Measurements from ENCODE around the gene GSE1.

Gene GSE1

DNA sequence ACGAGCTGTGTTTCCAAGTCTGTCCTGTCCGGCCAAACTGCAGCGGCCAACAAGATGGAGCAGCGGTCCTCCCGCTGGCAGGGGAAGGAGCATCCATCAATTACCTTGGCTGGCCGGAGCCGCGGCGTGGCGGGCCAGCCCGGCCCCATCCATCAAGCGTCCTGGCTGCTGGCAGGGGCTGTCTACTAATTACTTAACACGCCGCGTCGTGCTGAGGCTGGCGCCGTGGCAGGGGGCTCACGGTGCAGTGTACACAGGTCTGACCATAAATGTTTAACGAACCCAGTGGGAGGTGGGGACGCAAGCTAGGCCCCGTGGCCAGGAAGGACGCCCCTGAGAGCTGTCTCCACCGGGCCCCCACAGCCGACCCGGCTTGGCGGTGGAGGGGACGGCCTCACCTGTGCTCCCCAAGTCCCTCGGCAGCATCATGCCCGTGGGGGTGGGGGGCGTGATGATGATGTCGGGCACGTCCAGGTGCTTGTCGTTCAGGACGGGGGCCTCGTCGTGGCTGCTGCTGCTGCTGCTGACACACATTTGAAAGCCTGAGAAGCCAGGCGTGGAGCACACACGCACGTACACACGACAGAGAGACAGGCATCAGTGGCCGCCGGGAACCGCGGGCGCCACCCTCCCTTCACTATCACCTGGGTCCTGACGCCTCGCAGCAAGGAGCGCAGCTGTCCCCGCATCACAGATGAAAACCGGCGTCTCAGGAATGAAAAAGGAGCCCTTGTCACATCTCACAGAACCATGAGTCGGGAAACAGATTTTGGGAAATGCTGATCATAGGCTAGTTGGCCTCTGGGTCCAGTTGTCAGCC lies 96.9 kb downstream of the GSE1 start:
- Histone ChIP-seq H3K4me1 (ENCODE audit: control insufficient read depth, insufficient read depth, low read length) (no peaks in the 10 kb centered on the region), H3K9ac (ENCODE audit: low read depth, low read length) (no peak overlapping the region), H3K4me3 (ENCODE audit: low read depth, low read length) (no peak overlapping the region), H3K36me3 (ENCODE audit: control insufficient read depth, insufficient read depth, low read length) (no peaks in the 10 kb centered on the region), H3K27me3 (ENCODE audit: control insufficient read depth, insufficient read depth, low read length) (no peaks in the 10 kb centered on the region), H3K9me3 (ENCODE audit: control insufficient read depth, insufficient read depth, low read length) (no peaks in the 10 kb centered on the region)

- H3K9ac ChIP-seq (ENCODE audit: low read depth, low read length): no peak overlapping the region
- H3K4me3 ChIP-seq (ENCODE audit: low read depth, low read length): no peak overlapping the region
- no peaks in the 10 kb centered on the region for H3K27me3 ChIP-seq (ENCODE audit: control insufficient read depth, insufficient read depth, low read length)
- peaks cover 3% of the 10 kb centered on the region for H3K4me1 ChIP-seq (ENCODE audit: control insufficient read depth, insufficient read depth, low read length)
- no peaks in the 10 kb centered on the region for H3K36me3 ChIP-seq (ENCODE audit: control insufficient read depth, insufficient read depth, low read length)
- no peaks in the 10 kb centered on the region for H3K9me3 ChIP-seq (ENCODE audit: control insufficient read depth, insufficient read depth, low read length)
Observed at GRCh38 chr16:85710732-85711131, 97.6 kb downstream of the GSE1 start.

- Histone ChIP-seq H3K27me3 (ENCODE audit: control insufficient read depth, insufficient read depth, low read length) (no peaks in the 10 kb centered on the region), H3K4me3 (ENCODE audit: low read depth, low read length) (no peak overlapping the region), H3K4me1 (ENCODE audit: control insufficient read depth, insufficient read depth, low read length) (peaks cover 6% of the 10 kb centered on the region), H3K36me3 (ENCODE audit: control insufficient read depth, insufficient read depth, low read length) (no peaks in the 10 kb centered on the region), H3K9me3 (ENCODE audit: control insufficient read depth, insufficient read depth, low read length) (no peaks in the 10 kb centered on the region), H3K9ac (ENCODE audit: low read depth, low read length) (no peak overlapping the region)
Observed at GRCh38 chr16:85711982-85712587, 99.0 kb downstream of the GSE1 start.

DNA sequence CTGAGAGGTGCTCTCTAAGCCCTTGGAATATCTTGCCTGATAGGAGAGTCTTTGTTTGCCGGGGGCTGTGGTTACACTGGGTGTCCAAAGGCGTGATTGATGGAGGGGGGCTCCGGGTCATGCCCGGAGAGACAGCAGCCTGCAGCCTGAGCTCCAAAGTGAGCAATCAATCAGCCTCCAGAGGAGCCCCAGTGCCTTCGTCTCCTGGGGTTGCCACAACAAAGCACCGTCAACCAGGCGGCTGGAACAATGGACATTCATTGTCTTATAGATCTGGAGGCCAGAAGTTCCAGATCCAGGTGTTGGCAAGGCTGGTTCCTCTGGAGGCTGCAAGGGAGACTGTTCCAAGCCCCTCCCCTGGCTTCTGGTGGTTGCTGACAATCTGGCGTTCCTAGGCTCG lies 99.7 kb downstream of the GSE1 start:
- Histone ChIP-seq H3K9ac (ENCODE audit: low read depth, low read length) (no peak overlapping the region), H3K9me3 (ENCODE audit: control insufficient read depth, insufficient read depth, low read length) (no peaks in the 10 kb centered on the region), H3K4me1 (ENCODE audit: control insufficient read depth, insufficient read depth, low read length) (peaks cover 6% of the 10 kb centered on the region), H3K36me3 (ENCODE audit: control insufficient read depth, insufficient read depth, low read length) (no peaks in the 10 kb centered on the region), H3K4me3 (ENCODE audit: low read depth, low read length) (no peak overlapping the region), H3K27me3 (ENCODE audit: control insufficient read depth, insufficient read depth, low read length) (no peaks in the 10 kb centered on the region)

GRCh38 chr16:85715169-85716021 lies 102.3 kb downstream of the GSE1 start:
- no peak overlapping the region for H3K9ac ChIP-seq (ENCODE audit: low read depth, low read length)
- H3K27me3 ChIP-seq (ENCODE audit: control insufficient read depth, insufficient read depth, low read length): no peaks in the 10 kb centered on the region
- H3K4me1 ChIP-seq (ENCODE audit: control insufficient read depth, insufficient read depth, low read length): peaks cover 6% of the 10 kb centered on the region
- H3K9me3 ChIP-seq (ENCODE audit: control insufficient read depth, insufficient read depth, low read length): no peaks in the 10 kb centered on the region
- H3K36me3 ChIP-seq (ENCODE audit: control insufficient read depth, insufficient read depth, low read length): no peaks in the 10 kb centered on the region
- no peak overlapping the region for H3K4me3 ChIP-seq (ENCODE audit: low read depth, low read length)

DNA sequence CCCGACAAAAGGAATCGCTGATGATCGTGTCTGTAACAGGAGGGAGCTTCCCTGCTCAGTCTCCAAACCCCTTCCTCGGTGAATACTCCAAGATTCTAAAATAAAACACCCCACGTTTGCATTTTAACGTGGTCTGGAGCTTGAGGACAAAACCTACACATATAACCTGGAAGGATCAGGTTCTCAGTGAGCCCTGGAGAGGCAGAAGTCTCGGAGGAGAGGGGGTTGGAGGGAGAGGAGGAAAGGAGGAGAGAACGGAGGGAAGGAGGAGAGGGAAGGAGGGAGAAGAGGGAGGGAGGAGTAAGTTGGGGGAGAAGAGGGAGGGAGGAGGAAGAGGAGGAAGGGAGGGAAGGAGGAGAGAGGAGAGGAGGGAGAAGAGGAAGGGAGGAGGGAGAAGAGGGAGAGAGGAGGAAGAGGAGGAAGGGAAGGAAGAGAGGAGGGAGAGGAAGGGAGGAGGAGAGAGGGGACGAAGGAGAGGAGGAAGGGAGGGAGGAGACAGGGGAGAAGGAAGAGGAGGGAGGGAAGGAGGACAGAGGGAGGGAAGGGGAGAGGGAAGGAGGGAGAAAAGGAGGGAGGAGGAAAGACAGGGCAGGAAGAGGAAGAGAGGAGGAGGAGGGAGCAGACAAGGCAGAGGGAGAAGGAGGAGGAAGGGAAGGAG lies 103.0 kb downstream of the GSE1 start:
- Histone ChIP-seq H3K9ac (ENCODE audit: low read depth, low read length) (no peak overlapping the region), H3K4me3 (ENCODE audit: low read depth, low read length) (no peak overlapping the region), H3K36me3 (ENCODE audit: control insufficient read depth, insufficient read depth, low read length) (no peaks in the 10 kb centered on the region), H3K27me3 (ENCODE audit: control insufficient read depth, insufficient read depth, low read length) (no peaks in the 10 kb centered on the region), H3K9me3 (ENCODE audit: control insufficient read depth, insufficient read depth, low read length) (no peaks in the 10 kb centered on the region), H3K4me1 (ENCODE audit: control insufficient read depth, insufficient read depth, low read length) (peaks cover 6% of the 10 kb centered on the region)

GRCh38 chr16:85716680-85717038 lies 103.5 kb downstream of the GSE1 start:
- Histone ChIP-seq H3K36me3 (ENCODE audit: control insufficient read depth, insufficient read depth, low read length) (no peaks in the 10 kb centered on the region), H3K4me1 (ENCODE audit: control insufficient read depth, insufficient read depth, low read length) (peaks cover 6% of the 10 kb centered on the region), H3K9me3 (ENCODE audit: control insufficient read depth, insufficient read depth, low read length) (no peaks in the 10 kb centered on the region), H3K27me3 (ENCODE audit: control insufficient read depth, insufficient read depth, low read length) (no peaks in the 10 kb centered on the region), H3K9ac (ENCODE audit: low read depth, low read length) (no peak overlapping the region), H3K4me3 (ENCODE audit: low read depth, low read length) (no peak overlapping the region)

GRCh38 chr16:85717393-85718152 lies 104.5 kb downstream of the GSE1 start:
- H3K9me3 ChIP-seq (ENCODE audit: control insufficient read depth, insufficient read depth, low read length): no peaks in the 10 kb centered on the region
- no peaks in the 10 kb centered on the region for H3K36me3 ChIP-seq (ENCODE audit: control insufficient read depth, insufficient read depth, low read length)
- H3K4me1 ChIP-seq (ENCODE audit: control insufficient read depth, insufficient read depth, low read length): peaks cover 6% of the 10 kb centered on the region
- H3K27me3 ChIP-seq (ENCODE audit: control insufficient read depth, insufficient read depth, low read length): no peaks in the 10 kb centered on the region
- H3K4me3 ChIP-seq (ENCODE audit: low read depth, low read length): no peak overlapping the region
- no peak overlapping the region for H3K9ac ChIP-seq (ENCODE audit: low read depth, low read length)

DNA sequence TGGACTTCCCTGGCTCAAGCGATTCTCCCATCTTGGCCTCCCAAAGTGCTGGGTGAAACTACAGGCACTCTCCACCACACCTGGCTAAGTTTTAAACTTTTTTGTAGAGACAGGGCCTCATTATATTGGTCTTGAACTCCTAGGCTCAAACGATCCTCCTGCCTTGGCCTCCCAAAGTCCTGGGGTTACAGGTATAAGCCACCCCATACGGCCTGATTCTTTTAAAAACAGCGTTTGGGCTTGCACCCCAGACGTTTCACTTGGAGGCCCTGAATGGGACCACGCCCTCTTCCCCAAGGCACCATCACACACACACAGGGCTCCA lies 105.0 kb downstream of the GSE1 start:
- Histone ChIP-seq H3K9me3 (ENCODE audit: control insufficient read depth, insufficient read depth, low read length) (no peaks in the 10 kb centered on the region), H3K36me3 (ENCODE audit: control insufficient read depth, insufficient read depth, low read length) (no peaks in the 10 kb centered on the region), H3K4me3 (ENCODE audit: low read depth, low read length) (no peak overlapping the region), H3K4me1 (ENCODE audit: control insufficient read depth, insufficient read depth, low read length) (peaks cover 6% of the 10 kb centered on the region), H3K9ac (ENCODE audit: low read depth, low read length) (no peak overlapping the region), H3K27me3 (ENCODE audit: control insufficient read depth, insufficient read depth, low read length) (no peaks in the 10 kb centered on the region)

DNA sequence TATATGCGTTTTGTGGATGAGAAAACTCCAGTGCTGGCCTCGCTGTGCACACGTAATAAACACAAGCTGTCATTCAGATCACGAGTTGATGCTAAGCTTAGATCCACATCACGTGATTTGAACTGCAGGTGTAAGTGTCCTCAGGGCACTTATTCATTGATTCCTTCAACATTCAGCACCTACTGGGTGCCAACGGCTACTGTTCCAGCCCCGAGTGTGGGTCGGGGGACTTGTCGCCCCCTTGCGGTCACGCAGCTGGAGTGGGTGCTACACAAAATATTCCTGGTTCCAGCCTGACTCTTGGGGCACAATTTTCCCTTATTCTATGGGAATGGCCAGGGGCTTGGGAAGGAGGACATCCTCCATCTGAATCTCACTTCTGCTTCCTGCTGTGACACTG lies 105.6 kb downstream of the GSE1 start:
- H3K9me3 ChIP-seq (ENCODE audit: control insufficient read depth, insufficient read depth, low read length): no peaks in the 10 kb centered on the region
- no peaks in the 10 kb centered on the region for H3K27me3 ChIP-seq (ENCODE audit: control insufficient read depth, insufficient read depth, low read length)
- H3K4me1 ChIP-seq (ENCODE audit: control insufficient read depth, insufficient read depth, low read length): peaks cover 6% of the 10 kb centered on the region

More for the DNA sequence above, 105.6 kb downstream of the GSE1 start:
- Histone ChIP-seq H3K4me3 (ENCODE audit: low read depth, low read length) (no peak overlapping the region), H3K9ac (ENCODE audit: low read depth, low read length) (no peak overlapping the region), H3K36me3 (ENCODE audit: control insufficient read depth, insufficient read depth, low read length) (no peaks in the 10 kb centered on the region)
